ENCODE data around the gene EI24.

- TF ChIP-seq CTCF (IDR thresholded peaks at IDR 0.05 in 4 of 5, conservative IDR thresholded peaks at IDR 0.05 in 1 of 5) (no peak), POLR2A (IDR thresholded peaks at IDR 0.05) (no peak)
Observed at GRCh38 chr11:125627236-125627910, 58.1 kb downstream of the EI24 start.
